T-helper 1 cell treated with Interleukin-12 subunit alpha and Interleukin-12 subunit beta and Interleukin-4 antibody, amounts not matched to agents 30 μg/mL and 1 μg/mL, for 36 hours (primary cell): ENCODE data around the gene EXTL1.

Experiments used
- H3K27ac Mint-ChIP-seq: one replicate; pipeline ENCODE4 v1.8.0; 2021; ENCODE audit warnings: mild to moderate bottlenecking, mixed read lengths
- H3K27me3 Mint-ChIP-seq: one replicate; pipeline ENCODE4 v1.8.0; 2021; ENCODE audit warnings: low read depth, mixed read lengths
- H3K36me3 Mint-ChIP-seq: one replicate; pipeline ENCODE4 v1.8.0; 2021; ENCODE audit warnings: low read depth, mixed read lengths
- H3K4me1 Mint-ChIP-seq: one replicate; pipeline ENCODE4 v1.8.0; 2021; ENCODE audit warnings: low read depth, mixed read lengths
- H3K4me3 Mint-ChIP-seq: one replicate; pipeline ENCODE4 v1.8.0; 2021; ENCODE audit warnings: mild to moderate bottlenecking, moderate library complexity, mixed read lengths
- H3K9me3 Mint-ChIP-seq: one replicate; pipeline ENCODE4 v1.8.0; 2021; ENCODE audit warnings: mixed read lengths

EXTL1 gene

DNA sequence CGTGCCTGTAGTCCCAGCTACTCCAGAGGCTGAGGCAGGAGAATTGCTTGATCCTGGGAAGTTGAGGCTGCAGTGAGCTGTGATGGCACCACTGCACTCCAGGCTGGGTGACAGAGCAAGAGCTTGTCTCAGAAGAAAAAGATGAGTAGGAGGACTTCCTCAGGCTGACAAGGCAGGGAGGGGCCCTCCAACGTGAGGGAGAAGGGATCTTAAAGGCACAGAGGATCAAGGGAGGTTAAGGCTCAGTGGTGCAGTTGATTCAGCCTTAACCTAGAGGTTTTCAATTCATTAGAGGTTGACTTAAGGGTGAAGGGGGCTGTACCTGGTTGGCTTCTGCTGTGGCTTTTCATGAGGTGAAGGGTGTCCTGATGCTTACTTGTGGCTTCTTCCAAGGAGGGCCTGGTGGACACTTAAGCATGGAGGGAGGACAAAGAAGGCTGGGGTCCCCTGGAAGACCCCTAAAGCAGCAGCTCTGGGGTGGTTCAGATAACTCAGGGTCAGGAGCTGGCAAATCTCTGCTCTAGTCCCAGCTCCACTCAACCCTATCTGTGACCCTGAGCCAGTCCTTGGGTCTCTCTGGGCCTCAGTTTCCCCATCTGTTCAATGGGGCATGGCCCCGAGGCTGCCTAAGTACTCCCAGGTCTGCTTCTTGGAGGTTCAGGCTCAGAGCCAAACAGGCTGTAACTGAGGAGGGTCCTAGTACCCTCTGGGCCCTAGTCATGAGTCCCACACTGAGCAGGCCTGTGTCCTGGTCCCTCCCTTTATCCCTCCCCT lies 6.3 kb downstream of the EXTL1 start:
- no peak overlapping the region for H3K4me3 Mint-ChIP-seq
- peaks cover 4% of the 10 kb centered on the region for H3K27me3 Mint-ChIP-seq
- H3K27ac Mint-ChIP-seq, result no peak overlapping the region
- no peaks in the 10 kb centered on the region for H3K9me3 Mint-ChIP-seq
- H3K36me3 Mint-ChIP-seq, result no peaks in the 10 kb centered on the region
- H3K4me1 Mint-ChIP-seq, result peaks cover 4% of the 10 kb centered on the region

DNA sequence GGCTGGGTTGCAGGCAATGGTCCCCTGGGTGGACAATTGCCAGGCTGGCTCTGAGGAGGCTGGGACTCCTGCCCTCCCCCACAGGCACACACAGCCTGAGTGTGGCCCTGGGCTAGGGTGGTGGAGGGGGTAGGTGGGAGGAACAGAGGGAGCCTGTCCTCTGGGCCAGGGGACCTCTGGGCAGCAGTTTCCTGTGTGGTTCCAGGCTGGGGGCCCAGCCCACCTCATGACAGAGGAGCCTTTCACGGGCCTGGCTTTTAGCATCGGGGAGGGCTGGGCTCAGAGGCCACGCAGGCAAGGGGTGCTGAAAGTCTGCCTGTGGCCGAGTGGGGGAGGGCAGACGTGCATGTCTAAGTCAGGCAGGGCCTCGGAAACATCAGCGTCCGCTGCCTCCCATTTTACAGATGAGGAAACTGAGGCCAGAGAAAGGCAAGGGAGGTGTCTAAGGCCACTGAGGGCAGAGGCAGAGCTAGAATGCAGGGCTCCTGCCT lies 7.0 kb downstream of the EXTL1 start:
- H3K27ac Mint-ChIP-seq, result no peak overlapping the region
- no peak overlapping the region for H3K4me3 Mint-ChIP-seq
- peaks cover 4% of the 10 kb centered on the region for H3K27me3 Mint-ChIP-seq
- H3K36me3 Mint-ChIP-seq, result no peaks in the 10 kb centered on the region
- peaks cover 4% of the 10 kb centered on the region for H3K4me1 Mint-ChIP-seq
- no peaks in the 10 kb centered on the region for H3K9me3 Mint-ChIP-seq

DNA sequence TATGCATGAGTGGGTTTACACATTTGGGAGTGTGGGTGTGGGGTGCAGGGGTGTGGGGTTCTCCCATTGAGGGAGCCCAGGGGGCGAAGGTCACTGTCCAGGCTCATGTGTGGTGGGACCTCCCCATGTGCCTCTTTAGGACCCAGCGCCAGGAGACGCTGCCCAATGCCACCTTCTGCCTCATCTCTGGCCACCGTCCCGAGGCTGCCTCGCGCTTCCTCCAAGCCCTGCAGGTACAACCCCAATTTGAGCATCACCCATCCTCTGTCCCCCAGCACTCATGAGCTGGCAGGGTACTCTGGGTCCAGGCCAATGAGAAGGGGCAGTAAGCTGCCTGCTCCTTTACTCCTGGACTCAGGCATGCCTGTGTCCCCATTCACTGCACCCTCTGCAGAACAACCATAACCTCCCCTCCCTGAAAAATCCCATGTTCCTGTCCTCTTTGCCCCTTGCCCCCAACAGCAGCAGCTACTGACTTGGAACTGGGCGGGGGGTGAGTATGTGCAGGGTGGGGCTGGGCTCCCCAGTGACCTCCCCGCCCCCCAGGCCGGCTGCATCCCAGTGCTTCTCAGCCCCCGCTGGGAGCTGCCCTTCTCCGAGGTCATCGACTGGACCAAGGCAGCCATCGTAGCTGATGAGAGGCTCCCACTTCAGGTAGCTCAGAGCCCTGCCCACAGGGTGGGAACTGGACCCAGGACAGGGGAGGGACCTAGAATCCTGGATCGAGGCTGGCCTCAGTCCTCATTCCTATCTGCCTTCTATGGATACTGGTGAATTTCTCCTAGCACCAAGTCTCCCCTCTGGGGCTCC lies 7.7 kb downstream of the EXTL1 start:
- no peaks in the 10 kb centered on the region for H3K36me3 Mint-ChIP-seq
- H3K27ac Mint-ChIP-seq, result no peak overlapping the region
- H3K9me3 Mint-ChIP-seq, result no peaks in the 10 kb centered on the region

DNA sequence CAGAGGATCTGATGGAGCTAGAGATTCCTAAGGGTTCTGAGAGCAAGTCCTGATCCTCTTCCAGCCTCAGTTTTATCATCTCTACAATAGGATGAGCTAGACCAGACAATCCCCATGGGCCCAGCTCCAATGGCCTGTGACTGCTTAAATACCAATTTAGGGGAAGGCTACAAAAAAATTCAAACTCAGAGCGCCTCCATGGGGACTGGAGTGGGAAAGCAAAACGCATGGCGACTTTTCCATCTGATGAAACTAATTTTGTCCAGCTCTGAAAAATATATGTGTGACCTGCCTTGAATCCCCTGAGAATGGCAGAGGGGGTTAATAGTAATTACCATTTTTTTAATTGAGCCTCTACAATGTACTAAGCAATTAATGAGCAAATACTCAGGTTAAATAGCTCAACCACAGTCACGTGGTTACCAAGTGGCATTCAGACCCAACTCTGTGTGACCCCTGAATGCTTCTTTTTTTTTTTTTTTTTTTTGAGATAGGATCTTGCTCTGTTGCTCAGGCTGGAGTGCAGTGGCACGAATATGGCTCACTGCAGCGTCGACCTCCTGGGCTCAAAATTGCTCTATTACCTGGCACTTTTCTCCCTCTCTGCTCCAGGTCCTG lies 8.4 kb downstream of the EXTL1 start:
- Mint-ChIP-seq H3K4me3 (no peak overlapping the region), H3K27ac (no peak overlapping the region), H3K27me3 (peaks cover 11% of the 10 kb centered on the region), H3K4me1 (peaks cover 10% of the 10 kb centered on the region), H3K36me3 (no peaks in the 10 kb centered on the region), H3K9me3 (no peaks in the 10 kb centered on the region)

More for the DNA sequence above, 7.7 kb downstream of the EXTL1 start:
- Mint-ChIP-seq H3K27me3 (peaks cover 4% of the 10 kb centered on the region), H3K4me1 (peaks cover 4% of the 10 kb centered on the region), H3K4me3 (no peak overlapping the region)

DNA sequence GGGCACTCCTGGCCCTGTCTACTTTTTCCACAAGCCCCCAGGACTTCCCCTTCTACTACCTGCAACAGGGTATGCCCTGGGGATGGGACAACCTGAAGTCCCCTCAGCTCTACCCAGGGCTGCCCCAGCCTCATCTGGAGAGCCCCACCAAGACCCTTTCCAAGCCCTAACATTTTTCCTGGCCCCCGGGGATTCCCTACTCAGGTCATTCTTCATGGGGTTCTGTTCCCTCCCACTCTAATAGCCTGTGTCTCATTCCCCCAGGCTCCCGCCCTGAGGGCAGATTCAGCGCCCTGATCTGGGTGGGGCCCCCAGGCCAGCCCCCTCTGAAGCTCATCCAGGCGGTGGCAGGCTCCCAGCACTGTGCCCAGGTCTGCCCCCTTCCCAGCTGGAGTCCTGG lies 9.6 kb downstream of the EXTL1 start:
- no peak overlapping the region for H3K27ac Mint-ChIP-seq
- no peaks in the 10 kb centered on the region for H3K36me3 Mint-ChIP-seq
- H3K4me1 Mint-ChIP-seq, result peaks cover 16% of the 10 kb centered on the region
- H3K4me3 Mint-ChIP-seq, result no peak overlapping the region
- H3K27me3 Mint-ChIP-seq, result peaks cover 14% of the 10 kb centered on the region
- no peaks in the 10 kb centered on the region for H3K9me3 Mint-ChIP-seq

DNA sequence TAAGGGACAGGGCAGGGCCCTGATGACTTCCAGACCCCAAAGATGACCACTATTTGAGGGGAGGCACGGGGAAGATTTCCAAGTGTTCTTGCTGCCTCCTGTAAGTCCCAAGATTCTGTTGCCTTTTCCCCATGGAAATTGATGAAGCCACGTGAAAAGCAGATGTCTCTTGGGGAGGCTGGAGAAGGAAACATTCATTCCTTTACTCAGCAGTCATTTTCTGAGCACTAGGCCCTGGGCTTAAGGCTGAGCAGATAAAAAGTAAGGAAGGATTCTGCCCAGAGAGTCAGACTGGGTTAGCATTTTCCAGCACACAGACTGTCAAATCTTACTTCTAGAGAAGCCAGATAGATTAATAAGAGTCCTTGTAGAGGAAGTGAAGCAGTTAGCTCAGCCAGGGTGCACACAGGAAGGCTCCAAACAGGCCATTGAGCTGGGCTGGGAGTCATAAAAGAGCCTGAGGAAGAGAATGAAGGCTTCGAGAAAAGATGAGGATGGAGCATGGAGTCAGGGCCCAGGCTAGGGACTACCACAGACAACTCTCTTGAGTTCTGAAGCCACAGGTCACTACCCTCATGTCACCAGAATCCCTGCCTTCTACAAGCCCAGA lies 10.1 kb downstream of the EXTL1 start:
- H3K27me3 Mint-ChIP-seq, result peaks cover 14% of the 10 kb centered on the region
- H3K27ac Mint-ChIP-seq, result no peak overlapping the region
- H3K4me3 Mint-ChIP-seq, result no peak overlapping the region
- H3K4me1 Mint-ChIP-seq, result peaks cover 16% of the 10 kb centered on the region
- H3K36me3 Mint-ChIP-seq, result no peaks in the 10 kb centered on the region
- no peaks in the 10 kb centered on the region for H3K9me3 Mint-ChIP-seq

DNA sequence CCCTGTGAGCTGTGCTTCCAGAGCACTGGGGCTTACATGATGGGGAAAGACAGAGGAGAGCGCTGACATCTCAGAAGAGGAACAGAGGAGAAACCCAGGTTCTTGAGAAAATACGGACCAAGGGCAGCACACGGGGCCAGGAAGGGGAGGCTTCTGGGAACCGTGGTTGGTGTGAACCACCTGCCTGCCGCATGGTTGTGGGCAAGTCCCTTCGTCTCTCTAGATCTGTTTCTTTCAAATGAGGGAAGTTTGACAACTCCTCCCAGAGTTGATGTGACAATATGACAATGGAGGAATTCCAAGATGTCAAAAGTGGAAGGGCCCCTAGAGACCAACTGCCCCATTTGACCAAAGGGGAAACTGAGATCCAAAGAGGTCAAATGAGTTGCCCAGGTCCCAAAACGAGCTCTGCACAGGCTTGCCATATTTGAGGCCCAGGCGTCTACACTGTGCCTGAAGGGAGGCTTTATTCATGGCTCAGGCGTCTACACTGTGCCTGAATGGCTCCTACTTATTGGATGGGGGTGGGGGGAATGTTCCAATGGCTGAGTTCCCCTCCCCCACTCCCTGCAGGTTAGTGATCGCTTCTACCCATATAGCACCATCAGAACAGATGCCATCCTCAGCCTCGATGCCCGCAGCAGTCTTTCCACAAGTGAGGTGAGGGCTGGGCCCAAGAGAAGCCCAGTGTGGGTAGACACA lies 11.2 kb downstream of the EXTL1 start:
- Mint-ChIP-seq H3K4me3 (no peak overlapping the region), H3K4me1 (peaks cover 13% of the 10 kb centered on the region), H3K9me3 (no peaks in the 10 kb centered on the region), H3K36me3 (no peaks in the 10 kb centered on the region), H3K27me3 (peaks cover 14% of the 10 kb centered on the region), H3K27ac (no peak overlapping the region)

DNA sequence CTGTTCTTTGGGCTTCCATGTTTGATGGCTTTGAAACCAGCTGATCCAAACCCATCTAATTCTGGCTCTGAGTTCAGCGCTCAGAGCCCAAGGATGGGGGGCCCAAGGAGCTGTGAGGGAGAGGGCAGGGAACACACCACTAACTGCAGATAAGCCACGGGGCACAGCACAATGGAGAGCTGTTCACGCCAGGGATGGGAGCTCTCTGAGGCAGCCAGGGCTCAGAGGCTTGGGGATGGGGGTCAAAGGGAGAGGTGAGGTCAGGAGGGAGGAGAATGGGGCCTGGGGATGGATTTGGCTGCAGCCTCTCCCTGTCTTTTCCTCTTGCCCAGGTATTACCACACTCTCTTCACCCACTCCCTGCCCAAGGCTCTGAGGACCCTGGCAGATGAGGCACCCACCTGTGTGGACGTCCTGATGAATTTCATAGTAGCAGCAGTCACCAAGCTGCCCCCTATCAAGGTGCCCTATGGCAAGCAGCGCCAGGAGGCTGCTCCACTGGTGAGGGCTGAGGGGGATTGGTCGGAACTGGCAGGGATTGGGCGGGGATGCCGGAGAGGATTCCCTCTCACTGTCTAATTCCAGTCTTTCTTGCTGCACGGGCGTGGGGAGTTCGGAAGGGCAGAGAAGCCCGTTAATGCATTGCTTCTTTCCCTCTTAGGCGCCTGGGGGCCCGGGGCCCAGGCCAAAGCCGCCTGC lies 13.1 kb downstream of the EXTL1 start:
- H3K27ac Mint-ChIP-seq, result no peak overlapping the region
- peaks cover 12% of the 10 kb centered on the region for H3K4me1 Mint-ChIP-seq
- peaks cover 14% of the 10 kb centered on the region for H3K27me3 Mint-ChIP-seq
- H3K4me3 Mint-ChIP-seq, result peak overlapping the region; percentile 89
- no peaks in the 10 kb centered on the region for H3K36me3 Mint-ChIP-seq
- no peaks in the 10 kb centered on the region for H3K9me3 Mint-ChIP-seq

DNA sequence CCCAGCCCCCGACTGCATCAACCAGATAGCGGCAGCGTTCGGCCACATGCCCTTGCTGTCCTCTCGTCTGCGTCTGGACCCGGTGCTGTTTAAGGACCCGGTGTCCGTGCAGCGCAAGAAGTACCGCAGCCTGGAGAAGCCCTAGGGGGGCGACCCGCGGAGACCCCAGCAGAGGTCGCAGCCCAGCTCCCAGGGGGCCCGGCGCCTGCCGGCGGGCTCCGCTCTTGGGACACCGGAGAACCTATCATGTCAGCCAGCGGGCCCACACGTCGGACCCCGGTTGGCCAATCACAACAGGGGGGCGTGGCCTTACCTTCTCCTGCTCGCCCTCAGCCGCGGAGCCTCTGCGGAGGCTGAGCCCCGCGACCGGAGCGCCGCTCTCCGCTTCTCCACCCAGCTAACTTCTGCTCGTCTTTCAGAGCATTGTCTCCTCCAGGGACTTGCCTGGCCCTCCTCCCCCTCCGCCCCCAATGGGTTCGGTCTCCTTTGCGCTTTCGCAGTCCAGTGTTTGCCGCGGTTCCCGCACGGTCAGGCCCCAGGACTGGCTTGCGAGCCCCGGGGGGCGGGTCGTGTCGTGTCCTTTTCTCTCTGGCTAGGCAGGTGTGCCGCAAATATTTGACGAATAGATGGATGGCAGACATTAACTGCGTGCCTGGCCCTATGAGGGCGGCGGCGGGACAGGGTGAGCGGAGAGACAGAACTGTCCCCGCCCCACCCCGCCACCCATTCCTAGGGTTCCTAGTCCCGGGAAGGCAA lies 13.8 kb downstream of the EXTL1 start:
- Mint-ChIP-seq H3K4me1 (peaks cover 12% of the 10 kb centered on the region), H3K9me3 (no peaks in the 10 kb centered on the region), H3K36me3 (no peaks in the 10 kb centered on the region), H3K27ac (peak overlapping the region; percentile 53), H3K27me3 (peaks cover 14% of the 10 kb centered on the region), H3K4me3 (peak overlapping the region; percentile 89)

DNA sequence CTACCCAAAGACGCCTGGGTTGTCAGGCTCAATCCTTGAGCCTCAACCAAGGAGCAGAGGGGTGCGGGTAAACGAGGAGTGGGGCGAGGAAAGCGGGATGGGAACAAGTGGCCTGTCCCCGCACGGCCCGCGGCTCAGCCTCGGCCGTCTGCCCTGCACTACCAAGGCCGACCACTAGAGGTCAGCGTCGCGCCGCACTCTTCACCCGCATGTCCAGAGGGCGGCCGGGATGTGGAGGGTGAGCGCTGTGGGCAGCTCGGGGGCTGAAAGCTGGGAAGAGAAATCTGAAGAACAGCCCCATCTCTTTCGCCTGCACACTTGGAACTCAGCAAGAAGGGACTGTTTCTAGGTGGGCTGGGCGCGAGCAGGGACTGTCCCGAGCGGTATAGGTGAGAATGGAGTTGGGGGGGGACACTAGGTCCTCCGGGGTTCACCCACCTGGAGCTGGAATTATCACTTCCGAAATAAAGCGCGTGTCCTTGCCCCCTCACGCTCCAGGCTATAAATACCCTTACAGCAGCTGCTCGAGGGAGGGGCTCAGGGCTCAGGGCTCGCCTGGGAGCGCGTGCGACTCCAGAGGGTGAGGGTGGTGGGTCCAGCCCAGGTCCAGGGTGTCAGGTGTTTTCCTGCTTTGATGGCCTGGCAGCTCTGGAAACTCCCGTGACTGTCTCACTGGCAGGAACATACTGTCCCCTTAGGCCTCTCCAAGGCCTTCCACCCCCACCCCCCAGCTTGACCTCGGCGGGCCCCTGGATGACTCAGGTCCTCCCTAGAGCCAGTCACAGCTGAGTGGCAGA lies 14.6 kb downstream of the EXTL1 start:
- H3K9me3 Mint-ChIP-seq, result no peaks in the 10 kb centered on the region
- no peaks in the 10 kb centered on the region for H3K36me3 Mint-ChIP-seq
- H3K27me3 Mint-ChIP-seq, result peaks cover 14% of the 10 kb centered on the region
- no peak overlapping the region for H3K27ac Mint-ChIP-seq
- peak overlapping the region; percentile 89 for H3K4me3 Mint-ChIP-seq
- peaks cover 12% of the 10 kb centered on the region for H3K4me1 Mint-ChIP-seq

DNA sequence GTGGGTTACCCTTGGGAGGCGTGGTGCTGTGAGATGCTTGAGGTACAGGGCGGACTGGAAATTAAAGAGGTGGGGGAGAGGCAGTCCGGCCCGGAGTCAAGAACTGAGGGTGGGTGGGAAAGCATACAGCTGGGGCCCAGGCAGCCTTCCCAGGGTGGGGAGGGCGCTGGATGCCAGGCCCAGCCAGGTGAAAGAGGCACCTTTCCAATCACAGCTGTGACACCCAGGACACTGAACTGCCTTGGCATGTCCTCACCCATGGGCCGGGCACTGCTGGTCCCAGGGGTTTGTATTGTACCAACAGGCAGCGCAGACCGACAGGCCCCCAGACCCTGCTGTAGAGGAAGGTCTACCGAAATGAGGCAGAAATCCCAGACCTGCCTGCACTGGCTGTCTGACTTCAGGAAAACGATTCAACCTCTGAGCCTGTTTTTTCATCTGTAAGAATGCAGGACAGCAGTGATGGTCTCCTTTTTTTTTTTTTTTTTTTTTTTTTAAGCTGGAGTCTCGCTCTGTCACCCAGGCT lies 15.2 kb downstream of the EXTL1 start:
- Mint-ChIP-seq H3K9me3 (no peaks in the 10 kb centered on the region), H3K27me3 (peaks cover 14% of the 10 kb centered on the region), H3K4me1 (peaks cover 12% of the 10 kb centered on the region), H3K4me3 (no peak overlapping the region), H3K36me3 (no peaks in the 10 kb centered on the region), H3K27ac (no peak overlapping the region)

DNA sequence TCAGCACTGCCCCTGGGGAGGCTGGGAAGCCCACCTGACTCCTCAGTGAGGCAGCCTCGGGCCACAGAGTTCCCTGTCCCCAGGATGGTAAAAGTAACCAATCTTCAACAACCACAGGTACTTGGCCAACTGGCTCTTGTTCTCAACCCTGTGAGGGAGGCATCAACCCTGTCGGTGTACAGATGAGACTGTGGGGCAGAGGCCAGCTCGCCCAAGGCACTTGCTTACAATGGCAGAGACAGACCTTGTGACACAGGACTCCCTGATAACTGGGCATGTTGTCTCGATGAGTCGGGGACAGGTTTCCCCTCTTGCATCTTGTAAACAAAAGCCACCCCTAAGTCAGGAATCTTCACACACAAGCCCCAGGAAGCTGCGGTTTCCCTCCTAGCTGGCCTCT lies 16.3 kb downstream of the EXTL1 start:
- H3K9me3 Mint-ChIP-seq, result no peaks in the 10 kb centered on the region
- H3K36me3 Mint-ChIP-seq, result no peaks in the 10 kb centered on the region
- H3K4me3 Mint-ChIP-seq, result no peak overlapping the region
- H3K4me1 Mint-ChIP-seq, result peaks cover 12% of the 10 kb centered on the region
- peaks cover 10% of the 10 kb centered on the region for H3K27me3 Mint-ChIP-seq
- H3K27ac Mint-ChIP-seq, result no peak overlapping the region
